ENCODE measurements around the gene TEKTIP1. TPM values are rescaled to one million over a fixed set of nuclear protein-coding genes. Genes with fewer than 3 reads are reported as not detected.

The TEKTIP1 gene
- total RNA-seq, 3 donors from 2014 or later, result 3.2 to 6.0 (median 3.4) TPM

GRCh38 chr19:3500429-3501101 lies 38.4 kb upstream of the TEKTIP1 start, which contains the start of gene DOHH:
TSS of gene DOHH (minus strand) at chr19:3500674. CDS start at chr19:3496814, 3,860 bp downstream.
- DNase-seq, result peak; percentile 96 to 98 (median 97)
- TF ChIP-seq CTCF (IDR thresholded peaks at IDR 0.05), result no peak
- peaks cover 18% of the 10 kb centered on the region for H3K4me1 ChIP-seq (ENCODE audit: low read depth)

GRCh38 chr19:3501780-3502179 lies 37.2 kb upstream of the TEKTIP1 start:
- no peak for DNase-seq
- Histone ChIP-seq H3K4me3 (no peak overlapping the region), H3K36me3 (ENCODE audit: low read depth) (no peaks in the 10 kb centered on the region), H3K9me3 (no peaks in the 10 kb centered on the region), H3K4me1 (ENCODE audit: low read depth) (peaks cover 18% of the 10 kb centered on the region)
- intact Hi-C loops (cut with DNase I, micrococcal nuclease), result no loop called here
- no peak for ATAC-seq
- TF ChIP-seq CTCF (IDR thresholded peaks at IDR 0.05), result no peak

More at GRCh38 chr19:3500429-3501101, 38.4 kb upstream of the TEKTIP1 start, which contains the start of gene DOHH:
- peak; percentile 95 for ATAC-seq
- Histone ChIP-seq H3K4me3 (peak within 1 kb of the TSS; percentile 76), H3K9me3 (no peaks in the 10 kb centered on the region), H3K36me3 (ENCODE audit: low read depth) (no peaks in the 10 kb centered on the region)
- intact Hi-C loops (cut with DNase I, micrococcal nuclease), result no loop called here

GRCh38 chr19:3503036-3503572 lies 35.9 kb upstream of the TEKTIP1 start:
- H3K4me3 ChIP-seq, result no peak overlapping the region
- H3K4me1 ChIP-seq (ENCODE audit: low read depth), result peaks cover 25% of the 10 kb centered on the region
- intact Hi-C loops (cut with DNase I, micrococcal nuclease), result no loop called here
- ATAC-seq, result no peak
- DNase-seq, result no peak
- no peaks in the 10 kb centered on the region for H3K36me3 ChIP-seq (ENCODE audit: low read depth)
- TF ChIP-seq CTCF (IDR thresholded peaks at IDR 0.05), result no peak
- H3K9me3 ChIP-seq, result no peaks in the 10 kb centered on the region

DNA sequence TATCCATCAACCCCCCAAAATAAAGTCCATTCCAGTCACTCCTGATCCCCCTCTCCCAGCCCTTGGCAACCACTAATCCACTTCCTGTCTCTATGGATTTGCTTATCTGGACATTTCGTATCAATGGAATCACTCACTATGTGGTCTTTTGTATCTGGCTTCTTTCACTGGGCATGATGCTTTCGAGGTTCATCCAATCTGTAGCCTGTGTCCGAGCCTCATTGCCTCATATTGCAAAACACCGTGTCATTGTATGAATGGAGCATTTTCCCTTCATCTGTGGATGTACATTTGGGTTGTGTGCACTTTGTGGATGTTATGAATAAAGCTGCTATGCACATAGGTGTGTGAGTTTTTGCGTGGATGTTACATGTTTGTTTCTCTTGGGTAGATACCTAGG lies 34.2 kb upstream of the TEKTIP1 start:
- Histone ChIP-seq H3K4me3 (no peak overlapping the region), H3K4me1 (ENCODE audit: low read depth) (peaks cover 22% of the 10 kb centered on the region), H3K9me3 (no peaks in the 10 kb centered on the region), H3K36me3 (ENCODE audit: low read depth) (no peaks in the 10 kb centered on the region)
- no peak for TF ChIP-seq CTCF (IDR thresholded peaks at IDR 0.05)
- DNase-seq (no peak), ATAC-seq (no peak)
- intact Hi-C loops (cut with DNase I, micrococcal nuclease), result no loop called here

- no peaks in the 10 kb centered on the region for H3K9me3 ChIP-seq
- no peak for TF ChIP-seq CTCF (IDR thresholded peaks at IDR 0.05)
- ATAC-seq (peak; percentile 97), DNase-seq (peak; percentile 99 to 100 (median 100))
- H3K4me3 ChIP-seq, result peak within 1 kb of the TSS; percentile 95
- H3K4me1 ChIP-seq (ENCODE audit: low read depth), result peaks cover 19% of the 10 kb centered on the region
- intact Hi-C loops (cut with DNase I, micrococcal nuclease), result no loop called here
- no peaks in the 10 kb centered on the region for H3K36me3 ChIP-seq (ENCODE audit: low read depth)
Measured at GRCh38 chr19:3505598-3506383, 33.2 kb upstream of the TEKTIP1 start, which contains the start of gene FZR1. TSS of gene FZR1 (plus strand) at chr19:3506311. CDS start at chr19:3522990, 16,679 bp downstream.
